RCC 7860 (cell line): ENCODE data around the gene ITGA11.

ENCODE experiments used
- DNase-seq: peaks from one replicate; pipeline ENCODE4 v3.0.0-alpha.2; 2015; ENCODE audit warnings: low spot score
- FAIRE-seq: peaks from 2 replicates; lab custom pipeline; 2012; peaks lifted over from hg19 to GRCh38; lab: Jason Lieb, UNC

ITGA11 gene

DNA sequence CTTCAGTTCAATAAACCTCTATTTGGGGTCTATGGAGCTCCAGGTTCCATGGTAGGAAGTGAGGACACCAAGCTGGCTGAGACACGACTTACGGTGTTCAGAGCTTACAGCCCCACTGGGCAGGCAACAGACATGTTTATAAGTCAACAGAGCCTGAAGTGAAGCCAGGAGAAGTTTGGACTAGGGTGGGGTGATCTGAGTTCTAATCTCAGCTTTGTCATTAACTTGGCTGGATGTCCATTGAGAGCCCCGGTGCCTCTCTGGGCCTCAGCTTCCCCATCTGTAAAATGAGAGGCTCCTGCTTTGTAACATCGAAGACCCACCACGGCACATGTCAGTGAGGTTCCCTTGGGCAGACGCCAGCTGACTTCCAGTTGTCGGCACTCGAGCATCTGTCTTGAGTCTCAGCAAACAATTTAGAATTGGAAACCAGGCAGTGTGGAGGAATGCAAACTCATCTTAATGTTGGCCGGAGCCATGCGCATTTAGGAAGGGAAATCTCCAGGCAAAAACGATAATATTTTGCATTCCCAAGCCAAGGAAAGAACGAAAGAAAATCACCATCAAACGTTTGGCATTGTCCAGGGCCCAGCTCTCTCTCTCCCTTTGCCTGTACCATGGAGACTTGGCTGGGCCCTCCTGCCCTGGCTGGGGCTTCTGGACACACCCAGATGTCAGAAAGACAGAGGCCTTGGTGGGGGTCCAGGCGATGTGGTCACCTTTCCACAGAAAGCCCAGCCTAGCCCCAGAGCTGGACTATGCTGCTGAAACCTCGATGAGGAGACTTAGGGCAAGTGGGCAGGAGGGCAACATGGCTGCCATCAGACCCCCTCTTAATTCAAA is 18.4 kb downstream of the ITGA11 start:
- FAIRE-seq (no peak), DNase-seq (no peak)

DNA sequence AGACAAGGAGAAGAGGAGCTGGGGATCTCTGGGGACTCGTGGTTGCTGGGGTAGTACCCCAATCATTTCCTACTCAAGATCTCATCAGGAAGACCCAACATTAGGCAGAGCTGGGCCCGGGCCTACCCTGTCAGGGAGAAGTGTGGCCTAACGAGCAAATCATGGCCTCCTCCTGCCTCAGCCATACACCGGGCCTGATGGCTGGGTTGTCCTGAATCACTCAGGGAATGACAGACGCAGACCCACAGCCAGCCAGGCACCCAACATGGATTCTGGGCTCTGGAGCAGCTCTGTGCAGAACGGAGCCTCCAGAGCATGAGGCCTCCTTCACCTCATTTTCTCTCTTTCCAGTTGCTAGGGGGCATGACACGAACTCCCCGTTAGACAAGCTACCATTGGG is 19.7 kb downstream of the ITGA11 start:
- FAIRE-seq (no peak), DNase-seq (no peak)

DNA sequence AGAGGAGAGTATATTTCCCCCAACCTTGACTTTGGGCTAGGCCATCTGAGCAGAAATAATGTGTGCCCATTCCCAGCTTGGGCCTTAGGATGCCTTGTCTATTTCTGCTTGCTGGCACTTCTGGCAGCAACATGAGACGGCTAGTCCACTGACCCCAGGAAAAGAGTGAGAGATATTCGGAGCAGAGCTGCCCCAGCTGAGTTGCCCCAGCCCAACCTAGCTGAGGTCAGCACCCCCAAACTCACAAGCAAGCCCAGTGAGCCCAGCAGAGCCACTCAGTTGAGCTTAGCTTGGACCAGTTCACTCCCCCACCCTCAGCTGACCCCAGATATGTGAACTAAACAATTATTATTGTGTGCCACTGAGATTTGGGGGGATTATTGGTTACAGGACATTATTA is 20.2 kb downstream of the ITGA11 start:
- FAIRE-seq, result no peak
- DNase-seq, result no peak

DNA sequence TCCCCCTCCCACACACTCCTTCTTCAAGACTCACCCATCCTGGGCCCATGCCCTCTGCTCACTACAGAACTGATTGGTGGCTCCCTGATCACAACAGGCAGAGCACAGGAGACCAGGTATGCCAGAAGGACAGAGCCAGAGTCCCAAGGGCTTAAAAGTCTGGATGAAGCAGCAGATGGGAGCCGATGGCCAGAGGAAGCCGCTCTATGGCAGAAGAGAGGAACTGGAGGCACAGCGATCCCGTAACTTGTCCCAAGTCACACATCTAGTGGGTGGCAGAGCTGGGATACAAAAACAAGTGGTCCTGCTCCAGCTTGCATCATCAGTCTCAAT is 20.7 kb downstream of the ITGA11 start:
- no peak for FAIRE-seq
- DNase-seq, result no peak

DNA sequence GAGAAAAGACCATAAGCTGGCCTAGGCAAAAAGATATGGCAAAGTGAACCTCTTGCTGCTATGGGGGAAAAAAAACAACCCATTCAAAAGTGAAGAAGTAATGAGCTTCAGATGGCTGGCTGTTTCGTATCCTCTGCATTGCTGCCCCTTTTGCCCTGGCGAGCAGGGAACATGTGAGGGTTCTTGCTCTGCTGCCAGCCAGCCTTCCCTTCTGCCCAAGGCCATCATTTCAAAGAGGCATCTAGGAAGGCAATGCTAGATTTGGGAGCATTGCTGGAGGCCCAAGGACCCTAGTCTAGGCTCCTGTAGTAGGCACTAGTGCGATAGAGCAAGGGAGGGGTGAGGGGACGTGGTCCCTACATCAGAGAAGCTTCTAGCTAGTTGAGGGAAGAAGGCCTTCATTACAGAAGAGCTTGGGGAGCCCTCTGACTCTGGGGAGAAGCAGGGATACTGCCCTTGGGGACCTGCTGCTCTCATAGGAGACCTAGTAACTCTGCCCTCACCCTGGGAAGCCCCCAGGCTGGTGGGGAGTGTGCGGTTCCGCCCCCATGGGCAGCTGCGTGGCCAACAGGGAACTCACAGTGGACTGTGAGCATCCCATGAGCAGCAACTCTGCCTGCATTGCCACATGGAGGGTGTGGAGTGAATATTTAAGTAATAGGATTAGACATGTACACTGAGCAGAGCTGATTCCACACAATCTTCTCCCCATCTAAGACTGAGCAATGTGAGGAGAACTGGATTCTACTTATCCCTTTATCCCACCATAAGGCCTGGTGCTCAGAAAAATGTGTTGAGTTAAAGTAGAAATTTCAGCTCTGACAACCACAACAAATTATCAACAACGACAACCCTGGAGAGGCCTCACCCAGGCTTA is 21.3 kb downstream of the ITGA11 start:
- FAIRE-seq (no peak), DNase-seq (no peak)

DNA sequence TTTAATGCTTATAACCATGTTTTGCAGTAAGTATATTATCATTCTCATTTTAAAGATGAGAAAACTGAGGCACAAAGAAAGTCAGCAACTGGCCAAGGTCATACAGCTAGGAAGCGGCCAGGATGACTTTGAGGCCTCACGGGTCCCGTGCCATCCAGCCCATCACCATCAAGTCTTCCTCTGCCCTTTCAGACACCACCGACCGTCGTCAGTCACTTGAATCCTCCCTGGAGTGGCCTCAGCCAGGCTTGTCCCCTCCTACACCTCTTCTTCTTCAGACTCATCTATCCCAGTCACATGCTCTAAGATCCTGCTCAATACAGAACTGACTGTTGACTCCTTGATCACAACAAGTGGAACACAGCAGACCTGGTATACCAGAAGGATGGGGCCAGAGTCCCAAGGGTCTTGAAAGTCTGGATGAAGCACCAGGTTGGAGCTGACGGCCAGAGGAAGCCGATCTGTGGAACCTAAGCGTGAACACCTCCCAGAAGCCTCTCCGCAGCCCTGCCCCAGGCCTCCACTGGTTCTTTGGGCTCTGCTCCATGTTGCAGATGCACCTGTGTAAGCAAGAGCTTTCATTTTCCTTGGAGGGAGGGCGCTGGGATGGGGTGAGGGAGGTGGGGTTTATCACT is 22.1 kb downstream of the ITGA11 start:
- FAIRE-seq, result no peak
- DNase-seq, result no peak

DNA sequence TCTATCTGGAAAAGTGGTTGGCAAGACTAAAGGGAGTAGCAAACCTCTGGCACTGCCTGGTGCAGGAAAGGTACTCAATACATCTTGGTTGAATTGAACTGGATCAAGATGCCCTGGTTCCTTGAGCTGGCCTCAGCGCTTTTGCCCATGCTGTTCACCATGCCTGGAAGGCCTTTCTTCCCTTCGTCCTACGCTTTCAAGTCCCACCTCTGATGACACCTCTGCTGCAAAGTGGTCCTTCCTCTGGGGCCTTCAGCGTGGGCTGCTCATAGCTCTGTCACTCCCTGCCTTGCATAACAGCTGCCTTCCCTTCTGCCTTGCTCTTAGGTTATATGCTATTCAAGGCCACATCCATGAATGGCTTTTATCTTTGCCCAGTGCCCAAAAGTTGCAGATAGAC is 23.0 kb downstream of the ITGA11 start:
- no peak for DNase-seq
- FAIRE-seq, result no peak

DNA sequence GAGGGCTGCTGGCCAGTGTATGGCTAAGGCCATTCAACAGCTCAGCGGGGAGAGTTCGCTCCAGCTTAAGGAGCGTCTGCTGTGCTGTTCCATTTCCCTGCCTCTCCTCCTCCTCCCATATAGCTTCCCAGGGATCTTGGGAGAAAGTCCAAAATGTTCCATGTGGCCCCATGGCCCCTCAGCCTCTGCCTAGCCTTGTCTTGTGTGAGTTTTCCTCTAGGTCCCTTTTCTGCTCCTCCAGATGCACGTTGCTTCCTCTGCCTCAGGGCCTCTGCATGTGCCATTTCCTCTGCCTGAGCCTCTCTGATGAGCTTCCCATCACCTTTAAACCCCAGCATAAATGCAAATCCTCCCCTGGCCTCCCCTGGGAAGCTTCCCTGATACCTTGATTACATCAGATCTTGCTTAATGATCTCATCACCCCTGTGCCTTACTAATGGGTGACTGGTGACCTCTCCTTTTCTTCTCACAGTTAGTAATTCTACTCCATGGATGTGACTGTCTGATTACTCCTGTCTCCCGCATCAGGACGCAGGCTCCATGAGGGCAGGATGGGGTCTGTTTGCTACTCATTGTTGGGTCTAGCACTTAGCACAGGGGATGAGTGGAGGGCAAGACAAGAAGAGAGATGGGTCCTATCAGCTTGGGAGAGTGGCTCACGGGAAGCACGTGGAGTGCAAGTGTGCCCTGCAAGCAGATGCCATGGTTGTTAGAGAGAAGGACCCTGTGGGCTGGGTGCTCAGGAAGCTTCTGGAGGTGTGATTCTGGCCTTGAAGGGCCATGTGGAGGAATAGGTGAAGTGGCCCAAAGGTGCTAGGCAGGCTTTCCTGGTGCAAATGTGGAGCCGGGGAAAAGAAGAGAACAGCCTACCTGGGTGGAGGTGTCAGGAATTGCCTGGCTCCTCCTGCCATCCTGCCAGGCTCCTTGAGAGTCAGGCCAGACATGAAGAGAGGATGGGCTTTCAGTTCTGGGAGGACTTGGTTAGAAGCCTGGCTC is 23.8 kb downstream of the ITGA11 start:
- FAIRE-seq (no peak), DNase-seq (no peak)

DNA sequence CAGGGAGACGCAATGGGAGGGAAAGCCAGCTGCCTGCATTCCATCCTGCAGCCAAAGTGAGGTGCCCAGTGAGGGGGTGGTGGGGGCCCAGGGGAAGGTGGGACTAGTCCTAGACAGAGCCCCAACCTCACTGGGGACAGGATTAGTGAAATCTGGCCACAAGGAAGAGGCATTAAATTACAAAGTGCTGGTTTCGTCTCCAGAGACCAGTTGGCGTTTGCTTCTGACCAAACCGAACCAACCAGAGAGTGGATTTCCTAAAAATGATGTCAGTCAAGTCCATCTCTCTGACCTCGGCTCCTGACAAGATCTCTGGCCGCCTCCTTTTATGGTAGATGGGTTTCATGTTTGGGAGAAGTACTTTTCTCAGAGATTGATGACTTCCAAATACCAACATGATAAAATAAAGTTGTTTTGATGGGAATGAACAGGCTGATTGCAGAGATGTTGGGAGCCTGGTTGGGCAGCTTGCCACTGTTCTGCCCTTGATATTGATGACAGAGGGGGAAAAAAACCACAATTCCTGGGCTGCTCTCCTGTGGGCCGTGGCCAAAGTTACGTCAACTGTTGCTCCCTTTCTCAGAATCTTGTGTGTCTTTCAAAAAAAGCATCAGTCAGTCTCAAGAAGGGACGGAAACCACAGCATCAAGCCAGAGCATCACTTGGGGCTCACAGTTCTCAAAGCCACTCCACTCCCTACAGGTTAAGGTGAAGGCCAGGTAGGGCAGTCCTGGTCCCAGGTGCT is 24.6 kb downstream of the ITGA11 start:
- no peak for DNase-seq
- no peak for FAIRE-seq

DNA sequence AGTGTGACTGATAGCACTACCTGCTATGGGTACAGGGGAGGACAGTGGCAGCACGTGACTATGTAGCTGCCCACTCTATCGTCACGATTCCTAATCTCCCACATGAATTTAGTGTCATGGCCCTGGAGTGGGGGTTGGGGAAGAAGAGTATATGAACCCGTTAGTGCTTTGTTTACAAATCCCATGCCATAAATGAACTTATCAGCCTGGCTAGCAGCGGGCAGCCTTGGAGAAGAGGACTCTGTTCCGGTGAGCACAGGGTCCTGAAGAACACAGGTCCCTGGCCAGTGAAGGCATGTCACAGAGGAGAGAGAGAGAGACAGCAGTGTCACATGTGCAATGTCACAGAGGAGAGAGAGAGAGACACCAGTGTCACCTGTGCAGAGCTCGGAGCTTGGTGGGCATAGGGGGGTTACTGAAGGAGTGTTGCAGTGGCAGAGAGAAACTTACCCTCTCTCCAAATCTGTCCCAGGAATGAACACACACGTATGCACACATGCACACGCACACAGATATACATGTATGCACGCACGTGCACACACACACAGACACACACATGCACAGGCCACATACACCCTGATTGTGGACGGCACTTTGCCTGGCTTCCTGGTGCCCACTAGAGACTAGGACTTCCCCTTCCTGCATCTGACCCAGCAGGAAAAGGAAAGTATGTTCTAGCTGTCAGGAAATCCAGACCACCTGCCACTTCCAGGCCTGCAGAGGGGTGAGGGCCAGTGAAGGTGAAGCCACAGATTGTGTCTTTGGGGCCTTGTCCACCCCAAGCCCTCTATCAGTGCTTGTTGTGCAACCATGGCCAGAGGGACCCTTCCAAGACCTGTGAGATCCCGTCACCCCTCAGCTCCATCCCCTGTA is 26.3 kb downstream of the ITGA11 start:
- FAIRE-seq (no peak), DNase-seq (no peak)

DNA sequence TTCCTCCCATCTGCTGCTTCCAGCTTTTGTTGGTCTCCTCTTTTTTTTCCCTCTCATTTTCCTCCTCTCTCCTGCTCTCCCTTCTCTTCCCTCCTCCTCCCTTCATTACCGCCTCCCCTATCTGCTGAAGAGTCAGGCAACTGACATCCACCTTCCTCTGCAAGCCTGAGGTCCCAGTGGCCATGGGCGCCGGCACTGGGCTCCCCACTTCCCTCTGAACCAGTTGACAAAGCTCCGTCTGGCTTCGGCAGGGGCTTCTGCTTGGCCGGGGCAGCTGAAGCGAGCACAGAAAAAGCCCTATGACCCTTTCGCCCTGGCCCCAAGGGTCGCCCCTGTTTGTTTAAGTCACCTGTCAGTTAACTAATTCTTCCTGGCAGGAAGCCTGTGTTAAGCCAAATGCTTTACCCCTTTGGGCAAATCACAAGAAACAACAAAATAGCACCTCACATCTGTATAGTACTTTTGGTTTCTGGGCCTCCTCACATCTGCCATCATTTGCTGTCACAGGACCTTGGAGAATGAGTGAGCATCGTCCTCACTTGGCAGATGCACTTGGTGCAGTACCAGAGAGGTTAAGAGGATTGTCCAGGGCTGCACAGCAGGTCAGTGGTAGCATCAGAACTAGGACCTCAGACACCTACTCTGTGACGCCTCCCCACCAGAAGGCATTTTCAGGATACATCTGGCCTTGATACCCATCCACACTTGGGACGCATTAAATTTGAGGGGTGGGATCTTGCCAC is 27.7 kb downstream of the ITGA11 start:
- FAIRE-seq (no peak), DNase-seq (no peak)

DNA sequence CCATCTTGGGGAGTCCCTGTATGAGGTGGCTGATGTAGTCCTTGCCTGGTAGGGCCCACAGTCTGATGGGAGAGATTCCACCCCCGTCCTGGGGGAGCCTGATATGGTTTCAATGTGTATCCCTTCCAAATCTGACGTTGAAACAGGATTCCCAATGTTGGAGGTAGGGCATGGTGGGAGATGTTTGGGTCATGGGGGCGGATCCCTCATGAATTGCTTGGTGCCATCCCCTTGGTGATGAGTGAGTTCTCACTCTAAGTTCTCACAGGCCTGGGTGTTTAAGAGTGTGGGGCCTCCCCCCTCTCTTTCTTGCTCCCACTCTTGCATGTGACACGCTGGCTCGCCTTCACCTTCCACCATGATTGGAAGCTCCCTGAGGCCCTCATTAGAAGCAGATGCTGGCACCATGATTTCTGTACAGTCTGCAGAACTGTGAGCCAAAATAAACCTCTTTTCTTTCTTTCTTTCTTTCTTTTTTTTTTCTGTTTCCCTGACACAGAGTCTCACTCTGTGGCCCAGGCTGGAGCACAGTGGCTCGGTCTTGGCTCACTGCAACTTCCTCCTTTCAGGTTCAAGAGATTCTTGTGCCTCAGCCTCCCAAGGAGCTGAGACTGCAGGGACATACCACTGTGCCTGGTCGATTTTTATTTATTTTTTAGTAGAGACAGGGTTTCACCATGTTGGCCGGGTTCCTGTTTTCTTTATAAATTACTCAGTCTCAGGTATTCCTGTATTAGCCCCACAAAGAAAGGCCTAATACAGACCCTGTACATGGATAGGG is 28.6 kb downstream of the ITGA11 start:
- no peak for DNase-seq
- no peak for FAIRE-seq

DNA sequence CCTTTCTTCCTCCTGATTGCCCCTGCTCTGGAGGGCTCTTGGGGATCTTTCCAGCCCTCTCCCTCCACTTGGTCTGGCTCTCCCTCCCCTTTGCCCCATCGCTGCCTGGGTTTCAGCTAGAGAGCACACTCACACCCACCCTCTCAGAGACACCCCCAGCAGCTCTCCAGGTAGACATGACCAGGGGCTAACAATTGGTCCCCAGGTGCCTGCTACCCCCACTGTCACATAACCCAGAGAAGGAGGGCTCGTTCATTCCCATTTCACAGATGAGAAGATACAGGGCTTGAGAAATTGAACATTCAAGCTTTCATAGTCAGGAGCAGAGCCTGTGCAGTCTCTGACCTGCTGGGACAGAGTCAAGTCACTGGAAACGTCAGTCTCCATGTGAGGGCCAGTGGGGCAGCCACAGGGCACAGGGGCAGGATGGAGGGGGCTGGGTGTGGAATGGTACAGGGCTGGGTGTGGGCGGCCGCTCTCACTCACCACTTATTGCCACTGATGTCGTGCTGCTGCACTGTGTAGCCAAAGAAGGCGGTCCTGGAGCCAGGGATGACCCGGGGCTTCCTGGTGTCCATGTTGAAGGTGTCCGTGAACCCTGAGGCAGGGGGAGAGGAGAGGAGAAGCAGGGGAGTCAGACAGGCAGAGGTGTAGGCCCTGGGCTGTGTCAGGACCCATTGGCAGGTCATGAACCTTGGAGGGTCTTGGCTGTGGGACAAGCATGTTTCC is 29.4 kb downstream of the ITGA11 start:
- DNase-seq, result no peak
- FAIRE-seq, result no peak

DNA sequence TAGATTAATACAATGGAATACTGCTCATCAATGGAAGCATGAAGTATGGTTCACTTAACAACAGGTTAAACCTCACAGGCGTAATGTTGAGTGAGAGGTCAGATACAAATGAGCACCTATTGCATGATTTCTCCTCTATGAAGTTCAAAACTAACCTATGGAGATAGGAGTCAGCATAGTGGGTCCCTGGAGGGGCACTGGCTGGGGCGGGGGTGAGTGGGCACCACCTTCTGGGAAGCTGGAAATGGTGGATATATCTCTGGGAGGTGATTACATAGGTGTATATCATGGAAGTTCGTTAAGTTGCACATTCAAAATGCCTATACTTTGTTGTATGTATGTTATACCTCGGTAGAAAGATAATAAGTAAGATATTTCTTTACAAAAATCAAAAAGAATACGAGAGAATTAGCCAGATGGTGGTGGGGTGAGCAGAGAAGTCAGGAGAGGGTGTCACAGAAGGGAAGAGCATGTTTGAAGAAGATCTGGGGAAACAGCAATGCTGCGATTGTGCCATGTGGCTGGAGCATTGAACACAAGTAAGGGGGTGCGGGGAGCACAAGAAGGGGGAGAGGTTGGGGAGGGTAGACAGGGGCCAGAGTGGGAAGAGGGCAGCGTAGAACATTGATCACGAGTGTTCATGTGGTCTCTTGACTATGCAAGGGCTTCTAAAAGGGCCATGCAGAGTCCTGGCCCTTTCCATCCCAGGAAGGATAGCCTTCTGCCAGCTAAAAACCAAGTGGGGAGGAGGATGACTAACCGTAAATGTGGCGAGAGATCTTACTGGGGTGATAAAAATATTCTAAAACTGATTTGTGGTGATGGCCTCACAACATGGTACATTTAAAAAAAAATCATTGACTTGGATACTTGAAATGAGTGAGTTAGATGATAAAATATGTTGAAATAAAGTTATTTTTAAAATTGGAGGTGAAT is 30.2 kb downstream of the ITGA11 start:
- no peak for DNase-seq
- no peak for FAIRE-seq

DNA sequence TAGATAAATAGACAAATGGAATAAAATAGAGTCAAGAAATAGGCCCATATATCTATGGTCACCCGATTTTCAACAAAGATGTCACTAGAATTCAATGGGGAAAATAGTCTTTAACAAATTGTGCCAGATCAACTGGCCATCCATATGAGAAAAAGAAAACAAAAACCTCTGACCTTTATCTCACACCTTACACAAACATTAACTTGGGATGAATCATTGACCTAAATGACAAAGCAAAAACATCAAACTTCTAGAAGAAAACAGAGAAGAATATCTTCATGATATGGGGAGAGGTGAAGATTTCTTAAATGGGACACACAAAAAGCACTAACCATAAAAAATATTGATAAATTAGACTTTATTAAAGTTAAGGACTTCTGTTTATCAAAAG is 31.9 kb downstream of the ITGA11 start:
- FAIRE-seq (no peak), DNase-seq (no peak)
